ENCODE data around the gene SOST. TPM values are rescaled to one million over a fixed set of nuclear protein-coding genes. Genes with fewer than 3 reads are reported as not detected.
A peak's percentile ranks its signal among the peaks of the same experiment; 100 is the strongest.

Gene SOST
- total RNA-seq, 1 donor from 2014 or later = not detected

GRCh38 chr17:43769859-43770258 lies 11.3 kb upstream of the SOST start:
- H3K27ac ChIP-seq = no peak overlapping the region
- no peak for DNase-seq (ENCODE audit: extremely low spot score in 2 of 2)
- H3K36me3 ChIP-seq = peaks cover 0 to 53% of the 10 kb centered on the region in 2 donors
- TF ChIP-seq POLR2AphosphoS5 (IDR thresholded peaks at IDR 0.05; ENCODE audit: insufficient read depth in 1 of 2, low read depth in 1 of 2) = no peak
- TF ChIP-seq CTCF (IDR thresholded peaks at IDR 0.05) = no peak
- no peak for TF ChIP-seq POLR2A (IDR thresholded peaks at IDR 0.05)
- no peaks in the 10 kb centered on the region for H3K4me1 ChIP-seq
- H3K27me3 ChIP-seq = no peaks in the 10 kb centered on the region
- H3K4me3 ChIP-seq = no peak overlapping the region
- H3K9me3 ChIP-seq = no peaks in the 10 kb centered on the region
- intact Hi-C loops (cut with DNase I) = no loop called here

DNA sequence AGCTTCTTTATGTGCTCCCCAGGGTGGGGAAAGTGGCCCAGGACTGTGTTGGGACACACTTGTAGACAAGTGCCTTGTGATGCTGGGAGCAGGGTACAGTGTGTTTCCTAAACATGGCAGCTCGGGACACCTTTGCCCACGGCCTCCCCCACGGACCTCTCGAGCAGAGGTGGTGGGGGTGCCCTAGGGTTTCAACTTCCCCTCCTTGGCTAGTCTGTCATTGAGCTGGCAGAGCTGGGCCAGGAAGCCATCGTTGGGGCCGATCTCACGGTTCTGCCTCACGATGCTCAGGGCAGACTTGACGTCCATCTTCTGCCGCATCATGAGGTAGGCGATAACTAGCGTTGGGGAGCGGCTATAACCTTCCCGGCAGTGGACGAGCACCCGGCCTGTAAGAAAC lies 10.8 kb upstream of the SOST start:
- TF ChIP-seq POLR2A (IDR thresholded peaks at IDR 0.05) = no peak
- H3K27ac ChIP-seq = no peak overlapping the region
- no peaks in the 10 kb centered on the region for H3K9me3 ChIP-seq
- peaks cover 0 to 49% of the 10 kb centered on the region in 2 donors for H3K36me3 ChIP-seq
- intact Hi-C loops (cut with DNase I) = no loop called here
- H3K4me3 ChIP-seq = no peak overlapping the region
- no peak for DNase-seq (ENCODE audit: extremely low spot score in 2 of 2)
- H3K4me1 ChIP-seq = no peaks in the 10 kb centered on the region
- no peaks in the 10 kb centered on the region for H3K27me3 ChIP-seq

- TF ChIP-seq POLR2A (IDR thresholded peaks at IDR 0.05) = no peak
- no peak for TF ChIP-seq CTCF (IDR thresholded peaks at IDR 0.05)
- no peak for TF ChIP-seq POLR2AphosphoS5 (IDR thresholded peaks at IDR 0.05; ENCODE audit: insufficient read depth in 1 of 2, low read depth in 1 of 2)
- no peak for DNase-seq (ENCODE audit: extremely low spot score in 2 of 2)
- Histone ChIP-seq H3K27me3 (no peaks in the 10 kb centered on the region), H3K4me3 (no peak overlapping the region), H3K4me1 (no peaks in the 10 kb centered on the region), H3K36me3 (peaks cover 0 to 44% of the 10 kb centered on the region in 2 donors), H3K9me3 (no peaks in the 10 kb centered on the region), H3K27ac (no peak overlapping the region)
- intact Hi-C loops (cut with DNase I) = no loop called here
Measured at GRCh38 chr17:43768943-43769342, 10.4 kb upstream of the SOST start.

- no peaks in the 10 kb centered on the region for H3K27me3 ChIP-seq
- no peaks in the 10 kb centered on the region for H3K9me3 ChIP-seq
- no peak overlapping the region for H3K4me3 ChIP-seq
- H3K27ac ChIP-seq = no peak overlapping the region
- peaks cover 0 to 39% of the 10 kb centered on the region in 2 donors for H3K36me3 ChIP-seq
- no peak for DNase-seq (ENCODE audit: extremely low spot score in 2 of 2)
- intact Hi-C loops (cut with DNase I) = no loop called here
- H3K4me1 ChIP-seq = no peaks in the 10 kb centered on the region
- TF ChIP-seq POLR2A (IDR thresholded peaks at IDR 0.05) = no peak
- peak in 1 of 2 donors; percentile 24 for TF ChIP-seq POLR2AphosphoS5 (IDR thresholded peaks at IDR 0.05; ENCODE audit: insufficient read depth in 1 of 2, low read depth in 1 of 2)
Measured at GRCh38 chr17:43768382-43768781, 9.8 kb upstream of the SOST start.

- TF ChIP-seq CTCF (IDR thresholded peaks at IDR 0.05) = no peak
- Histone ChIP-seq H3K9me3 (no peaks in the 10 kb centered on the region), H3K4me3 (no peak overlapping the region), H3K4me1 (no peaks in the 10 kb centered on the region), H3K27ac (no peak overlapping the region), H3K36me3 (peaks cover 0 to 32% of the 10 kb centered on the region in 2 donors), H3K27me3 (no peaks in the 10 kb centered on the region)
- intact Hi-C loops (cut with DNase I) = no loop called here
- no peak for DNase-seq (ENCODE audit: extremely low spot score in 2 of 2)
Measured at GRCh38 chr17:43767713-43768059, 9.1 kb upstream of the SOST start.

DNA sequence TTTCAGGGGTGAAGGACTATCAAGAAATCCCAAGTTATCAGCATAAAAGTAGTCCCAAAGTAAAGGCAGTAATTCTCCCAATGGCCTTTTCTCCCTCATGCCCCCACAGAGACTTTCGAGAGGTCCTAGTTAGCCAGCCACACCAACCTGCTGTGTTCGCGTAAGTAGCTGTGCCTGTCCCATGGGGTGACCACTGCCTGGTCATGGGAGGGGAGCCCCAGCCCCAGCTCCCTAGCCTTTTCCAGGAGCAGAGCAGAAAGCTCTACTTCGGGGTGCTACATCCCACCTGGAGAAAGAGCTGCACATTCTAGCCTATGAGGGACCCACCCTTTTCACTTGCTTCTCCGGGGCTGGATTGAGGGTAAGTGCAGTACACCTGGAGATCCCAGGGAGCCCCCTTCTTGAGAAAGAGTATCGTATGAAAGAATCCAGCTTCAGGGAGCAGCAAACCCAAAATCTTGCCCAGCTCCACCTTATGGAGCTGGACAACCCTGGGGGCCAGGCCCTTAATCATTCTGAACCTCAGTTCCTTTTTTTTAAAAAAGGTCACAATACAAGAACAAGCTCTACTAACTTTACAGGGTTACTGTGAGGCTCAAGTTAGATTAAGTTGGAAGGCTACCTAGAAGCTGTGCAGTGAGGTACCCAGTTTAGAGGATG lies 8.6 kb upstream of the SOST start:
- H3K36me3 ChIP-seq = peaks cover 0 to 27% of the 10 kb centered on the region in 2 donors
- no peak overlapping the region for H3K27ac ChIP-seq
- intact Hi-C loops (cut with DNase I) = no loop called here
- H3K4me1 ChIP-seq = no peaks in the 10 kb centered on the region
- no peaks in the 10 kb centered on the region for H3K27me3 ChIP-seq
- H3K9me3 ChIP-seq = no peaks in the 10 kb centered on the region
- TF ChIP-seq CTCF (IDR thresholded peaks at IDR 0.05) = no peak
- no peak for TF ChIP-seq POLR2A (IDR thresholded peaks at IDR 0.05)
- no peak for TF ChIP-seq POLR2AphosphoS5 (IDR thresholded peaks at IDR 0.05; ENCODE audit: insufficient read depth in 1 of 2, low read depth in 1 of 2)
- DNase-seq (ENCODE audit: extremely low spot score in 2 of 2) = no peak
- H3K4me3 ChIP-seq = no peak overlapping the region
